Activated CD4-positive, alpha-beta T cell treated with anti-CD3 and anti-CD28 coated beads, Interleukin-2, amount 50 U/mL, for 24 hours (primary cell): ENCODE data around the gene FABP1.

Experiments used
- DNase-seq, 2 donors: peaks; one replicate each; pipeline ENCODE4 v3.0.0-alpha.2; 2020; ENCODE audit warnings: low read depth in 1 of 2, low spot score in 1 of 2

The FABP1 gene

GRCh38 chr2:88137833-88138232 is 10.0 kb upstream of the FABP1 start:
- DNase-seq: no peak

- no peak for DNase-seq
Observed at GRCh38 chr2:88136817-88137216, 9.0 kb upstream of the FABP1 start.

- no peak for DNase-seq
Observed at GRCh38 chr2:88133875-88134274, 6.0 kb upstream of the FABP1 start.

GRCh38 chr2:88131999-88132368 is 4.1 kb upstream of the FABP1 start:
- DNase-seq: no peak

- DNase-seq: no peak
Observed at GRCh38 chr2:88131201-88131998, 3.5 kb upstream of the FABP1 start.

- DNase-seq: no peak
Observed at GRCh38 chr2:88129313-88129959, 1.6 kb upstream of the FABP1 start.

- DNase-seq: no peak
Observed at GRCh38 chr2:88128654-88129312, 921 bp upstream of the FABP1 start.

- no peak for DNase-seq
Observed at GRCh38 chr2:88127638-88127887, 299 bp downstream of the FABP1 start.

GRCh38 chr2:88126772-88127637 is 857 bp downstream of the FABP1 start:
- DNase-seq: no peak

GRCh38 chr2:88125924-88126771 is 1.7 kb downstream of the FABP1 start:
- DNase-seq: no peak

GRCh38 chr2:88125344-88125923 is 2.4 kb downstream of the FABP1 start:
- no peak for DNase-seq

- DNase-seq: no peak
Observed at GRCh38 chr2:88123975-88124917, 3.6 kb downstream of the FABP1 start.

GRCh38 chr2:88123164-88123974 is 4.5 kb downstream of the FABP1 start:
- no peak for DNase-seq

GRCh38 chr2:88122141-88122884 is 5.5 kb downstream of the FABP1 start:
- no peak for DNase-seq

GRCh38 chr2:88121678-88122077 is 6.2 kb downstream of the FABP1 start:
- no peak for DNase-seq

GRCh38 chr2:88117973-88118372 is 9.9 kb downstream of the FABP1 start:
- DNase-seq: no peak

GRCh38 chr2:88116669-88117432 is 11.0 kb downstream of the FABP1 start:
- DNase-seq: no peak
